ENCODE measurements around the gene CCDC78. TPM values are rescaled to one million over a fixed set of nuclear protein-coding genes. Genes with fewer than 3 reads are reported as not detected.

CCDC78 gene
- total and polyA plus RNA-seq, 2 of the 13 experiments (the other 11 are each of a cell fraction or from before 2014, with no cell fraction given), result 0.53 to 1.5 TPM

DNA sequence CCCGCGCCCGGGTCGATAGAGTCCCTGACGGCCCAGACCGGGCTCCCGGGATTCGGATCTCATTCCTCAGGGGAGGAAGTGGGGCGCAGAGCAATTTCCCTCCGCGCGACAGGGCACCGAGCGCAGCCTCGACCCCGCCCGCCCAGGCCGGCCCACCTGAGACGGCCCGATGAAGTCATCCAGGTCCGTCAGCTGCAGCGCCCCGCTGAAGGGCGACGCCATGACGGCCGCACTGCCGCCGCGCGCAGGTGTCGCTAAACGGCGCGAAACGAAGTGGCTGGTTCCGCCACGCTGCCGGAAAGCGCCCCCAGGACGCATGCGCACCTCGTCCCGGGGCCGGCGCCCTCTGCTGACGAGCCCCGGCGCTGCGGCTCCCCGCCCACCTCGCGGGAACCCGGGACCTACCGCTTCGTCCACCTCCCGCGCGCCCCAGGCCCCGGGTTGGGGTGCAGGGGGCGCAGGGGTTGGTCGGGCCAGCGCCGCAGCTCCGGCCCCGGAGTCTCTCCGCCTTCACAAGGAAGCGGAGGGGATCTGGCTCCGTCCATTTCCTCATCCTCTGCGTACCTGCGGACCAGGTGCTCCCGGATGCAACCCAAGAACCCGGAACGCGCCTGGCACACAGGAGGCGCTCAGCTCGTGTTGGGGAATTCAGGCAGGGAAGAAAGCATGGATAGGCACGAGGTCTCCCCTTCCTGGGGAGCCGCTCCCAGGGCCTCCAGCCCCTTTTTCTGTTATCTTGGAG, 14.7 kb upstream of the CCDC78 start, which contains the start of gene CIAO3 (continued):
- TF ChIP-seq, protein P1, sequence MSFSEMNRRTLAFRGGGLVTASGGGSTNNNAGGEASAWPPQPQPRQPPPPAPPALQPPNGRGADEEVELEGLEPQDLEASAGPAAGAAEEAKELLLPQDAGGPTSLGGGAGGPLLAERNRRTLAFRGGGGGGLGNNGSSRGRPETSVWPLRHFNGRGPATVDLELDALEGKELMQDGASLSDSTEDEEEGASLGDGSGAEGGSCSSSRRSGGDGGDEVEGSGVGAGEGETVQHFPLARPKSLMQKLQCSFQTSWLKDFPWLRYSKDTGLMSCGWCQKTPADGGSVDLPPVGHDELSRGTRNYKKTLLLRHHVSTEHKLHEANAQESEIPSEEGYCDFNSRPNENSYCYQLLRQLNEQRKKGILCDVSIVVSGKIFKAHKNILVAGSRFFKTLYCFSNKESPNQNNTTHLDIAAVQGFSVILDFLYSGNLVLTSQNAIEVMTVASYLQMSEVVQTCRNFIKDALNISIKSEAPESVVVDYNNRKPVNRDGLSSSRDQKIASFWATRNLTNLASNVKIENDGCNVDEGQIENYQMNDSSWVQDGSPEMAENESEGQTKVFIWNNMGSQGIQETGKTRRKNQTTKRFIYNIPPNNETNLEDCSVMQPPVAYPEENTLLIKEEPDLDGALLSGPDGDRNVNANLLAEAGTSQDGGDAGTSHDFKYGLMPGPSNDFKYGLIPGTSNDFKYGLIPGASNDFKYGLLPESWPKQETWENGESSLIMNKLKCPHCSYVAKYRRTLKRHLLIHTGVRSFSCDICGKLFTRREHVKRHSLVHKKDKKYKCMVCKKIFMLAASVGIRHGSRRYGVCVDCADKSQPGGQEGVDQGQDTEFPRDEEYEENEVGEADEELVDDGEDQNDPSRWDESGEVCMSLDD (CRISPR knock-in tag; IDR thresholded peaks at IDR 0.05; ENCODE audit: borderline replicate concordance), result peak; percentile 90; the same call in 1 of the 2 replicates
- no peak for TF ChIP-seq NR2F6 (IDR thresholded peaks at IDR 0.05)
- peak; percentile 58; the same call in 1 of the 2 replicates for TF ChIP-seq NR2F6 (CRISPR knock-in tag; IDR thresholded peaks at IDR 0.05)
- TF ChIP-seq IRX3 (CRISPR knock-in tag; IDR thresholded peaks at IDR 0.05; ENCODE audit: borderline replicate concordance, low read depth), result no peak
- no peak for TF ChIP-seq ZNF562 (CRISPR knock-in tag; IDR thresholded peaks at IDR 0.05; ENCODE audit: borderline replicate concordance)
- TF ChIP-seq, protein P2, sequence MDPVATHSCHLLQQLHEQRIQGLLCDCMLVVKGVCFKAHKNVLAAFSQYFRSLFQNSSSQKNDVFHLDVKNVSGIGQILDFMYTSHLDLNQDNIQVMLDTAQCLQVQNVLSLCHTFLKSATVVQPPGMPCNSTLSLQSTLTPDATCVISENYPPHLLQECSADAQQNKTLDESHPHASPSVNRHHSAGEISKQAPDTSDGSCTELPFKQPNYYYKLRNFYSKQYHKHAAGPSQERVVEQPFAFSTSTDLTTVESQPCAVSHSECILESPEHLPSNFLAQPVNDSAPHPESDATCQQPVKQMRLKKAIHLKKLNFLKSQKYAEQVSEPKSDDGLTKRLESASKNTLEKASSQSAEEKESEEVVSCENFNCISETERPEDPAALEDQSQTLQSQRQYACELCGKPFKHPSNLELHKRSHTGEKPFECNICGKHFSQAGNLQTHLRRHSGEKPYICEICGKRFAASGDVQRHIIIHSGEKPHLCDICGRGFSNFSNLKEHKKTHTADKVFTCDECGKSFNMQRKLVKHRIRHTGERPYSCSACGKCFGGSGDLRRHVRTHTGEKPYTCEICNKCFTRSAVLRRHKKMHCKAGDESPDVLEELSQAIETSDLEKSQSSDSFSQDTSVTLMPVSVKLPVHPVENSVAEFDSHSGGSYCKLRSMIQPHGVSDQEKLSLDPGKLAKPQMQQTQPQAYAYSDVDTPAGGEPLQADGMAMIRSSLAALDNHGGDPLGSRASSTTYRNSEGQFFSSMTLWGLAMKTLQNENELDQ (CRISPR knock-in tag; IDR thresholded peaks at IDR 0.05; ENCODE audit: borderline replicate concordance), result no peak
- TF ChIP-seq SOX6 (IDR thresholded peaks at IDR 0.05), result no peak
- TF ChIP-seq SOX6 (CRISPR knock-in tag; IDR thresholded peaks at IDR 0.05), result peak; percentile 43; the same call in 1 of the 2 replicates
- TF ChIP-seq, protein P3, sequence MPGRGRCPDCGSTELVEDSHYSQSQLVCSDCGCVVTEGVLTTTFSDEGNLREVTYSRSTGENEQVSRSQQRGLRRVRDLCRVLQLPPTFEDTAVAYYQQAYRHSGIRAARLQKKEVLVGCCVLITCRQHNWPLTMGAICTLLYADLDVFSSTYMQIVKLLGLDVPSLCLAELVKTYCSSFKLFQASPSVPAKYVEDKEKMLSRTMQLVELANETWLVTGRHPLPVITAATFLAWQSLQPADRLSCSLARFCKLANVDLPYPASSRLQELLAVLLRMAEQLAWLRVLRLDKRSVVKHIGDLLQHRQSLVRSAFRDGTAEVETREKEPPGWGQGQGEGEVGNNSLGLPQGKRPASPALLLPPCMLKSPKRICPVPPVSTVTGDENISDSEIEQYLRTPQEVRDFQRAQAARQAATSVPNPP (CRISPR knock-in tag; IDR thresholded peaks at IDR 0.05), result no peak
- TF ChIP-seq ZNF143 (CRISPR knock-in tag; IDR thresholded peaks at IDR 0.05), result peak; percentile 23; the same call in 1 of the 2 replicates
- TF ChIP-seq PHF21A (CRISPR knock-in tag; IDR thresholded peaks at IDR 0.05), result peak; percentile 72; the same call in 1 of the 2 replicates
- TF ChIP-seq MATR3 (CRISPR knock-in tag; IDR thresholded peaks at IDR 0.05), result no peak
- 0 out of 2 replicates have a peak, but pooled peaks have one; percentile 74 for TF ChIP-seq ZBTB7A (CRISPR knock-in tag; IDR thresholded peaks at IDR 0.05)
- TF ChIP-seq IKZF1 (IDR thresholded peaks at IDR 0.05), result no peak
- TF ChIP-seq, protein P4, sequence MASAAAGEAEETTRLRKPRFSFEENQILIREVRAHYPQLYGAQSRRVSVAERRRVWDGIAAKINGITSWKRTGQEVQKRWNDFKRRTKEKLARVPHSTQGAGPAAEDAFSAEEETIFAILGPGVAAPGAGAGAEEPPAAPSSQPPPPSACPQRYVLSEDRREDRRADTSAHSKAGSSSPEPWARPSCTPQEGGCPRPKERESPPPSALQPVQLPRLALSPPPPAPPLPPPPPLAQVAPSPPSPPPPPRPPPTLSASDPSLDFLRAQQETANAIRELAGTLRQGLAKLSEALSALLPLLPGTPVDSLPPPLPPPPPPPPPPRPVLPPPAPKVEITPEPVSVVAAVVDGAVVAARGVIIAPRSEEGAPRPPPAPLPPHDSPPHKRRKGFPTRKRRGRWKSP (CRISPR knock-in tag; IDR thresholded peaks at IDR 0.05), result peak; percentile 61; the same call in 1 of the 2 replicates
- peak; percentile 35; the same call in 1 of the 2 replicates for TF ChIP-seq NFYB (CRISPR knock-in tag; IDR thresholded peaks at IDR 0.05)
- TF ChIP-seq SKI (IDR thresholded peaks at IDR 0.05; ENCODE audit: partially characterized antibody), result no peak
- no peak for TF ChIP-seq SSRP1 (CRISPR knock-in tag; IDR thresholded peaks at IDR 0.05)
- no peak for TF ChIP-seq ZNF296 (CRISPR knock-in tag; conservative IDR thresholded peaks at IDR 0.05)
- TF ChIP-seq, protein P5, sequence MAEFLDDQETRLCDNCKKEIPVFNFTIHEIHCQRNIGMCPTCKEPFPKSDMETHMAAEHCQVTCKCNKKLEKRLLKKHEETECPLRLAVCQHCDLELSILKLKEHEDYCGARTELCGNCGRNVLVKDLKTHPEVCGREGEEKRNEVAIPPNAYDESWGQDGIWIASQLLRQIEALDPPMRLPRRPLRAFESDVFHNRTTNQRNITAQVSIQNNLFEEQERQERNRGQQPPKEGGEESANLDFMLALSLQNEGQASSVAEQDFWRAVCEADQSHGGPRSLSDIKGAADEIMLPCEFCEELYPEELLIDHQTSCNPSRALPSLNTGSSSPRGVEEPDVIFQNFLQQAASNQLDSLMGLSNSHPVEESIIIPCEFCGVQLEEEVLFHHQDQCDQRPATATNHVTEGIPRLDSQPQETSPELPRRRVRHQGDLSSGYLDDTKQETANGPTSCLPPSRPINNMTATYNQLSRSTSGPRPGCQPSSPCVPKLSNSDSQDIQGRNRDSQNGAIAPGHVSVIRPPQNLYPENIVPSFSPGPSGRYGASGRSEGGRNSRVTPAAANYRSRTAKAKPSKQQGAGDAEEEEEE (CRISPR knock-in tag; IDR thresholded peaks at IDR 0.05; ENCODE audit: borderline replicate concordance), result no peak
- TF ChIP-seq, protein P6, sequence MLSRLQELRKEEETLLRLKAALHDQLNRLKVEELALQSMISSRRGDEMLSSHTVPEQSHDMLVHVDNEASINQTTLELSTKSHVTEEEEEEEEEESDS (CRISPR knock-in tag; IDR thresholded peaks at IDR 0.05; ENCODE audit: borderline replicate concordance), result no peak
